DMS 273 (cell line): ENCODE results near the gene NUDT12.

ENCODE experiments used
- DNase-seq: peaks from one replicate; lab custom pipeline; 2025; ENCODE audit not compliant: unreplicated experiment; lab: John Stamatoyannopoulos, UW

NUDT12 gene

GRCh38 chr5:103541569-103541968 is 21.0 kb downstream of the NUDT12 start:
- no peak for DNase-seq

DNA sequence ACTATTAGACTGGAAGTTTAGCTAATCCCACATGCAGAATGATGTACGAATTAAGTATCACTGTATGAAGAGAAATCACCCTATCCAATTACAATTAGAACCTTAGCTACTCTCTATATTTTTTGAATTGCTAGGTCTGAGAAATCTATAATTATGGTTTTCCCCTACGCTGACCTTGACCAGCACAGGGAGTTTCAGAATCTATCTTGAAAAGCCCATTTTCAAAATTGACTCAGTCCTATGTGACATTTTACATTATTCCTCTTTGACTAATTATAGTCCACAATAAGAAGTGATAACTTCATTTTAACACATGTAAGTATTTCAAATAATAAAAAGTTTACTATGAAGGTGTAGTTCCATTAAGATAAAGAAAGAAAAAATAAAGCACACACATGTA is 21.5 kb downstream of the NUDT12 start:
- no peak for DNase-seq

DNA sequence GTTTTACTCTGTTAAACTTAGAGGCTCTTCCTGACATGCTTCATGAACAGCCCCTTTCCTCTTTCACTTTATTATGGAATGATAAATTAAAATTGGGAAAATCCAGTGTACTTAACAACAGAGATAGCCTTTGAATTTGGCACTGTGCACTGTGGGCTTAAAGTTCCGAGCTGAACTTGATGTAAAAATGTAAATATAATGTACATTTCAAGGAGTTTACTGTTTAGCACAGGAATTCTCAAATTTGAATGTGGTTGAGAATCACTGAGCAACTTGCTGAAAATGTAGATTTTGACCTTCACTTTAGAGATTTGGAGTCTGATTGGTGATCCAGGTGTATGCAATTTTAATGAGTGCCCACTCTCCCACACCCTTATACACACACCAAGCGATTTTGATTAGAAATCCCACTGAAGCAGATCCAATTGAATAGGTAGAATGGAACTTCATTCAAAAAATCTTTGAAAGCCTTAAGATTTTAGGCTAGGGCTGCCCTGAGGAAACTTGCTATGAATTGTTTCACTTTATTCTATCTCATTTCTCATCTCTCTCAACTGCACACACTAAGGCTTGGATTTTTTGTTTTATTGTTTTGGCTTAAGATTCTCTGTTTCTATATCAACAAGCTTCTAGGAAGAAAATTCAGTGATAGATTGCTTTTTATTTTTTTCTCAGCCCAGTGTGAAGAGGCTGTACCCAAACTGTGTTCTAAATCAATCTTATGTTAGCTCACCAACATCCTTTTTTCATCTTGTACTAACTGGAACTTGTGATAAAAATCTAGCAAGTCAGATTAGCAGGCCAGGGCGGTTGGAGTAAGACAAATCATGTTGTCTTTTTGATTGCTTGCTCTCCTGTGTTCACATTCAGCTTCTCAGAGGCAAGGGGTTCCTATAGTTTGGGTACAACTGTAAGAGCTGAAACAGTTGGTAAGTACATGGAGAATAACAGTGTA is 22.9 kb downstream of the NUDT12 start:
- no peak for DNase-seq

DNA sequence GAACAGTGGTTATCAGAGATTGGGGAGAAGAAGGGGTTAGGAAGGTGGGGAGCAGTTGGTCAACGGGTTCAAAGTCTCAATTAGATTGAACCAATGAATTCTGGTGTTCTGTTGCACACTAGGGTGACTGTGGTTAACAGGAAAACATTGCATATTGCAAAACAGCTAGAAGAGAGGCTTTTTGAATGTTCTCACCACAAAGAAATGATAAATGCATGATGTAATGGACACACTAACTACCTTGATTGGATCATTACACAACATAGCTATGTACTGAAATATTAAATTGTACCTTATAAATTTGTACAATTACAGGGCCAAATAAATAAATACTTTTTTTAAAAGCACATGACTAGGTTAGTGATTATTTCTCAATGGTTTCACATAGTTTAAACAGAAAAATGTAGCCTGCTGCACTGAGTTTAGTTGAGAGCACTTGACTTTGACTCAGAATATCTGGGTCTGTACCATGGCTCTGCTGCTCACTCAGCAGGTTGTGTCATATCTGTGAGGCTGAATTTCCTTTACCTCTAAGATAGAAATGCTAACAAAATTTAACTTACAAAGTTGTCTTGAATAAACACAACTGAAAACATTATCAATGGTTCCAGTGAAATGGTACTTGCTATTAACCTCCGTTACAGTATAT is 30.4 kb downstream of the NUDT12 start:
- no peak for DNase-seq

DNA sequence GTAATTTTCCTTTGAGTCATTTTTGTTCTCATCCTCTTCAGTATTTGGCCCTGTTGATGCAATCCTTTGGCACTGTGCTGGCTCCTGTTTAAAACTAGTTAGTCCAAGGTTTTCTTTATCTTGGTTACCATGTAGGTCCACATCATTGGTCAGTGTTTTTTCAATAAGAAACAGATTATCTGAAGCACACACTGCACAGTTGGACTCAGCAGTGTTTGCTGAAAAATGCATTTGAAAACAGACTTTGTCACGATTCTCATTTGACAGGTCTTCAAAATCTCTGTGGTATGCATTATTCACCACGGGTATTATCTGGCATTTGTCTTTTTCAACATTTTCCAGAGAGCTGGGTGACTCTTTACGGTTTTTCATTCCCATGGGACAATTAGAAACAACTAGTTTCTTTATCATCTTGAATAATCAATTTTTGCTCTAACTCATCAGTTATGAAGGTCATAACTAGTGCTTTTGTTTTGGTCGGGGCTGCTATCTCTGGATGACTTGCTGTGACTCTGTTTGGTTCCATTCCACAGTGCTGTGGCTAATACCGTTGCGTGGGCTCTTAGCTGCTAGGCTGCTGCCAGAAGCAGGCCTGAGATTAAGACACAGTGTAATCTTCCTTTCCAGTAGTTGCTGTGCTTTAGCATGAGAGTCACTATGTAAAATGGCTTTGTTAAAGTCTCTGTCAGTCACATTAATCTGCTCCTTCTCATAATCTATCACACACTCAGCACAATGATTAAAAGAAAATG is 36.2 kb downstream of the NUDT12 start:
- no peak for DNase-seq

DNA sequence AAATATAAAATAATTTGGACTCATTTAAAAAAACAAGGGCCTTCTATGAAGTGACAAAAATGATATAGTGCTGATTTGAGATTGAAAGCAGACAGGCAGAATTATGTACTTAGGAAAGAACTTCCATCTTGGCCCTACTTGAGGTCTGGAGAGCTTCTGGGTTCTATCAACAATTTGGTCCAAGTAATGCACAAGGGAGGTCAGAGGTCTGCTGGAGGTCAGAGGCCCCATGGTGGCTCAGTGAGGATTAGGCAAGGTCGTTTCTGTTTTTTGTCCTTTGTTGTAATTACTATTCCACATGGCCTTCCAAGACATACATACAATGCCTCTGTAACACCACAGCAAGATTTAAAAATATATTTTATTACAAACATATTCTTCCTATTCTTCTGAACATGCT is 37.2 kb downstream of the NUDT12 start:
- DNase-seq: no peak

DNA sequence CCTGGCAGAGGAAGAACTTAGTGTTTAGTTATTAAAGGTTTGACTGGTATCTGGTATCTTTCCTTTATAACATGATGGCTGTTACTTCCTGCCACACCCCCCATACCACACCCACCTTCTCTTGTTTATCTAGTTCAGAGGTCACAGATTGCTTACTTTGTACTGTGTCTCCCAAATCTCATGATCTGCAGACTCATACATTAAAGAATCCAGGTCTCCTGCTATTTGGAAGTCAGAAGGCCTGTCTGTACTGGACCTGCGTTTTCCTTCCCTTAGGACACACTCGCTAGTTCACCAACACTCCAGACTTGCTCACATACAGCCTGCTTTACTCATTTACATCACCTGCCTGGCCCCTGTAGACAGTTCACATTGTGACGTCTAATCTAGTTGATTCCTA is 39.3 kb downstream of the NUDT12 start:
- DNase-seq: no peak

DNA sequence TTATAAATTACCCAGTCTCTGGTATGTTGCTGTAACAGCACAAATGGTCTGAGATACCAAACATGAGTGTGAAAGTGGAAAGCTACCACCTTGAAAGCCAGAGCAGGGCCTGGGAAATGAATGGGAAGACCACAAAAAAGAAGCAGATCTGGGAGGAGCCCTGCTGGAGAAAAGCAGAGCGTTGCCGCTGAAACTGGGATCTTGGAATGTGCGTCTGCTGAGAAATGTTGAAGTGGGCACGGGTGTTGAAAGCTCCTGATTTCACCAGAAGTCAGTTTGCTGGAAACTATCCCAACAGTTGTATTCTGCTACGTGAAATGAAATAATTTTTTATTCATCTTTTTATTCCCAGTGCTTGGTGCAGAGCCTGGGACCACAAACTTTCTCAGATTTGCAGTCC is 40.0 kb downstream of the NUDT12 start:
- DNase-seq: no peak

- DNase-seq: peak; percentile 23
These were observed 43.0 kb downstream of the NUDT12 start for GRCh38 chr5:103519550-103519949.

GRCh38 chr5:103514371-103514770 is 48.2 kb downstream of the NUDT12 start:
- DNase-seq: no peak

- DNase-seq: no peak
These were observed 48.9 kb downstream of the NUDT12 start for GRCh38 chr5:103513701-103514100.

DNA sequence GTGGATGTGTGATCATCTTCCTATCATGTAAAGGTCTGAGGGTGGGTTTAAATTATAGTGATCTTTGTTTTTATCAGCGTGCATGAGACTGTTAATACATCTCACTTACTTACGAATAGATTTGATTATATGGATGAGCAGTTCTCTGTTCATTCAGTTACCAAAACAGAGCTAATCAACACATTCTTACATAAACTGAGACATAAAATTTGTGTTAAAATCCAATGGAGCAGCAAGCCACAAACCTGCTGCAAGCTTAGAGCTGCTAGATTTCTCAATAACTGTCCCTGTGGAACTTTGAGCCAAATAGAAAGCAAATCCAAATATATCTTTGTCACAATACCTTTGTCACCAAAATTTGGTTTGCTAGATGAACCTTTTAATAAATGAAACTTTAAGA is 50.1 kb downstream of the NUDT12 start:
- DNase-seq: no peak

DNA sequence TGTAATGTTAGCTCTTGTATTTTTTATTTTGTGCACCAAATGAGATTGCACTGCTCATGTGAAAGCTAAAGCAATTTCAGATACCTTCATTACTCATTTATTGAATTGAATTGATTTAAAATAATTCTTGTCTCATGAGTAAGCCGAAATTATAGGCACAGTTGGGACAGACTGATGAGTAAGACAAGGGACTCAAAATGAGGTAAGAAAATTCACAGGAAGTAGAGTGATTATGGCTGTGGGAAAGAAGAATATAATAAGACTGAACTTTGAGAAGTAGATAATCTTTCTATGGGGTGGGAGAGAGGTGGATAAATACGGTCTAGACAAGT is 51.1 kb downstream of the NUDT12 start:
- DNase-seq: no peak

GRCh38 chr5:103510851-103511553 is 51.6 kb downstream of the NUDT12 start:
- DNase-seq: no peak

- DNase-seq: no peak
These were observed 56.8 kb downstream of the NUDT12 start for GRCh38 chr5:103505581-103506305.

GRCh38 chr5:103503066-103503465 is 59.5 kb downstream of the NUDT12 start:
- DNase-seq: no peak

DNA sequence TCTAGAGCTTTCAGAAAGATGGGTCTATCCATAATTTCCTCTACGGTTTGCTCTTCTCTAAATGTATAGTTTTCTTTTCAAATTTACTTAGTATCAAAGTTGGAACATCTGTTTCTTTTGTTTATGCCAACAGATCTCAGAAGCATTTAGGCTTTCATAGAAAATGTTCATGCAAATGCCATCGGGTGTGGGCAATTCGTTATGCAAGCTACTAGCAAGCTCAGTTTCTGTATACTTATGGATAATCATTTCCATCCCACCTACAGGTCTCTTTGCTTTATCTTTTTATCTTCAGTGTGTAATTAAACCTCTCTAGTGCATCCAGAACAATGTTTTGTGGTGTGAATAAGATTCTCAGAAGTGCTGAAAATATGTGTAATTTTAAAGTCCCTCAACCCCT is 59.9 kb downstream of the NUDT12 start:
- no peak for DNase-seq
